Raji (cell line): Measurements from ENCODE around the gene FAM227A.

Experiments
- POLR2A ChIP-seq: IDR thresholded peaks from 2 replicates; pipeline ENCODE4 v1.6.1; 2011; ENCODE audit warnings: low read depth, low read length, control low read depth; ENCODE audit not compliant: insufficient read depth

The FAM227A gene

GRCh38 chr22:38689651-38690050 is 33.5 kb upstream of the FAM227A start:
- TF ChIP-seq POLR2A, result no peak

- peak; percentile 4; the same call in 1 of the 2 replicates for TF ChIP-seq POLR2A
Measured at GRCh38 chr22:38685761-38686160, 29.6 kb upstream of the FAM227A start.

GRCh38 chr22:38684895-38685294 is 28.7 kb upstream of the FAM227A start:
- no peak for TF ChIP-seq POLR2A

GRCh38 chr22:38681582-38682335 is 25.6 kb upstream of the FAM227A start, which contains the start of gene TOMM22:
TSS of gene TOMM22 (plus strand) at chr22:38681957. CDS start at chr22:38681979, 22 bp downstream.
- peak; percentile 95 for TF ChIP-seq POLR2A

GRCh38 chr22:38675833-38676232 is 19.6 kb upstream of the FAM227A start:
- no peak for TF ChIP-seq POLR2A

GRCh38 chr22:38674888-38675287 is 18.7 kb upstream of the FAM227A start:
- no peak for TF ChIP-seq POLR2A

- no peak for TF ChIP-seq POLR2A
Measured at GRCh38 chr22:38657045-38657909, 1.1 kb upstream of the FAM227A start.

GRCh38 chr22:38655519-38656255 is 505 bp downstream of the FAM227A start:
- no peak for TF ChIP-seq POLR2A

GRCh38 chr22:38653741-38654140 is 2.5 kb downstream of the FAM227A start:
- TF ChIP-seq POLR2A, result no peak

- TF ChIP-seq POLR2A, result no peak
Measured at GRCh38 chr22:38652859-38653258, 3.3 kb downstream of the FAM227A start.

GRCh38 chr22:38649841-38650522 is 6.2 kb downstream of the FAM227A start:
- no peak for TF ChIP-seq POLR2A

GRCh38 chr22:38645430-38645829 is 10.8 kb downstream of the FAM227A start:
- TF ChIP-seq POLR2A, result no peak

GRCh38 chr22:38641476-38642040 is 14.6 kb downstream of the FAM227A start:
- no peak for TF ChIP-seq POLR2A

GRCh38 chr22:38638728-38639127 is 17.5 kb downstream of the FAM227A start:
- TF ChIP-seq POLR2A, result no peak
